Hepatocyte (in vitro differentiated cells): ENCODE data around the gene CSNK2A1. TPM values are rescaled to one million over a fixed set of nuclear protein-coding genes. Genes with fewer than 3 reads are reported as not detected.

Experiments
- DNase-seq: peaks from one replicate; pipeline ENCODE4 v3.0.0-alpha.2; 2016; ENCODE audit warnings: low spot score
- H2AFZ ChIP-seq: fragments of 200-600 bp; sonication (generic); 2 replicates; pipeline ENCODE4 v1.6.0; 2016; ENCODE audit warnings: antibody characterized with exemption, mild to moderate bottlenecking
- H3K27ac ChIP-seq: fragments of 200-600 bp; sonication (generic); 2 replicates; pipeline ENCODE4 v1.5.1; 2016; ENCODE audit warnings: mild to moderate bottlenecking
- H3K27me3 ChIP-seq: fragments of 200-600 bp; sonication (generic); 2 replicates; pipeline ENCODE4 v1.6.1; 2016
- H3K36me3 ChIP-seq: fragments of 200-600 bp; sonication (generic); replicated peaks from 2 replicates; pipeline ENCODE4 v1.5.1; 2016; ENCODE audit warnings: low read depth; ENCODE audit not compliant: insufficient read depth
- H3K4me1 ChIP-seq: fragments of 200-600 bp; sonication (generic); 2 replicates; pipeline ENCODE4 v1.5.1; 2016; ENCODE audit warnings: mild to moderate bottlenecking, moderate library complexity; ENCODE audit not compliant: insufficient read depth
- H3K4me2 ChIP-seq: fragments of 200-600 bp; sonication (generic); 2 replicates; pipeline ENCODE4 v1.6.0; 2016
- H3K4me3 ChIP-seq: fragments of 200-600 bp; sonication (generic); 2 replicates; pipeline ENCODE4 v1.5.1; 2016; ENCODE audit warnings: mild to moderate bottlenecking
- H3K79me2 ChIP-seq: fragments of 200-600 bp; sonication (generic); 2 replicates; pipeline ENCODE4 v1.6.0; 2017; ENCODE audit warnings: mild to moderate bottlenecking
- H3K9me2 ChIP-seq: fragments of 200-600 bp; sonication (generic); replicated peaks from 2 replicates; pipeline ENCODE4 v1.6.0; 2017; ENCODE audit warnings: mild to moderate bottlenecking; ENCODE audit not compliant: insufficient read depth
- H3K9me3 ChIP-seq: fragments of 200-600 bp; sonication (generic); 2 replicates; pipeline ENCODE4 v1.5.1; 2016; ENCODE audit warnings: low read depth, mild to moderate bottlenecking
- H4K20me1 ChIP-seq: fragments of 200-600 bp; sonication (generic); 2 replicates; pipeline ENCODE4 v1.6.0; 2016; ENCODE audit warnings: mild to moderate bottlenecking; ENCODE audit not compliant: insufficient read depth, poor library complexity, severe bottlenecking
- EZH2 ChIP-seq: fragments of 200-600 bp; sonication (generic); IDR thresholded peaks from 2 replicates; pipeline ENCODE4 v1.6.1; 2016; ENCODE audit warnings: antibody characterized with exemption, mild to moderate bottlenecking, borderline replicate concordance
- EZH2phosphoT487 ChIP-seq: fragments of 200-600 bp; sonication (generic); IDR thresholded peaks from one replicate; pipeline ENCODE4 v1.6.1; 2018; ENCODE audit warnings: antibody characterized with exemption, mild to moderate bottlenecking, low read depth, moderate library complexity; ENCODE audit not compliant: unreplicated experiment, severe bottlenecking
- WGBS: methylation state at CpG from one replicate; pipeline ENCODE4 v1.1.6; 2016; ENCODE audit warnings: low lambda C conversion rate; ENCODE audit errors: missing lambda C conversion rate; 5-methylcytosine and 5-hydroxymethylcytosine counted together
- polyA plus RNA-seq: library from polyadenylated mRNA; unstranded; fragments of >200 nt; fragmentation: Nextera tagmentation; extraction: Ambion mirVana; gene quantifications from 2 replicates; pipeline ENCODE4 v1.2.1, GENCODE V29; 2016
- total RNA-seq: library from RNA; depleted of rRNA; stranded (reverse); fragments of >200 nt; gene quantifications from 2 replicates; pipeline ENCODE4 v1.2.3, GENCODE V29; 2014
- TF ChIP-seq, protein P1 (sequence below): fragments of 200-600 bp; sonication (generic); IDR thresholded peaks from 2 replicates; pipeline ENCODE4 v1.5.1; 2016; ENCODE audit warnings: antibody characterized with exemption, mild to moderate bottlenecking; ENCODE audit not compliant: poor library complexity

Gene CSNK2A1
- total and polyA plus RNA-seq, 2 experiments from 2014 or later: 65.6 to 173 TPM

DNA sequence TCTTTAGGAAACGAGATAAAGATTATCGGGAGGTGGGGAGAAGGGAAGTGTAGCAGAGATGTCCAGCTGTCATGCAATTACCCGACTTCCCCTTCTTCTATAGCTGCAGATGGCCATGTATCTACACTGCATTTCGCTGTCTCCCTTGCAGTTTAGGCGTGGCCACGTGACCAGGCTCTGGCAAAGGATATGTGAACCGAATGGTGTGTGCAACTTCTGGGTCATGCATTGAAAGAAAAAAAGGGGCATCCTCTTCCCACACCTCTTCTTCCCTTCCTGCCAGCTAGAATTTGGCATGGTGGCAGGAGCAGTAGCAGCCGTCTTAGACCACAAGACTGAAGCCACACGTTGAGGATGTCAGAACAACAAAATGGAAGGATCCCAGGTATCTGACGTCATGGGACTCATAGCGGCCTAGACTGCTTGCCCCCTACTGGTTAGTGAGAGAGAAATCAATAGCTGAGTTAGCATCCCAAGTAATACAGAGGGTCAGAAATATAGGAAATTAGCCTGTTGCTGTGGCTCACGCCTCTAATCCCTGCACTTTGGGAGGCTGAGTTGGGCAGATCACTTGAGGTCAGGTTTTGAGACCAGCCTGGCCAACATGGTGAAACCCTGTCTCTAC is 33.7 kb upstream of the CSNK2A1 start:
- H3K4me1 ChIP-seq: no peaks in the 10 kb centered on the region
- H3K27me3 ChIP-seq: peaks cover 15% of the 10 kb centered on the region
- no peak for TF ChIP-seq EZH2
- TF ChIP-seq EZH2phosphoT487: no peak
- TF ChIP-seq, protein P1, sequence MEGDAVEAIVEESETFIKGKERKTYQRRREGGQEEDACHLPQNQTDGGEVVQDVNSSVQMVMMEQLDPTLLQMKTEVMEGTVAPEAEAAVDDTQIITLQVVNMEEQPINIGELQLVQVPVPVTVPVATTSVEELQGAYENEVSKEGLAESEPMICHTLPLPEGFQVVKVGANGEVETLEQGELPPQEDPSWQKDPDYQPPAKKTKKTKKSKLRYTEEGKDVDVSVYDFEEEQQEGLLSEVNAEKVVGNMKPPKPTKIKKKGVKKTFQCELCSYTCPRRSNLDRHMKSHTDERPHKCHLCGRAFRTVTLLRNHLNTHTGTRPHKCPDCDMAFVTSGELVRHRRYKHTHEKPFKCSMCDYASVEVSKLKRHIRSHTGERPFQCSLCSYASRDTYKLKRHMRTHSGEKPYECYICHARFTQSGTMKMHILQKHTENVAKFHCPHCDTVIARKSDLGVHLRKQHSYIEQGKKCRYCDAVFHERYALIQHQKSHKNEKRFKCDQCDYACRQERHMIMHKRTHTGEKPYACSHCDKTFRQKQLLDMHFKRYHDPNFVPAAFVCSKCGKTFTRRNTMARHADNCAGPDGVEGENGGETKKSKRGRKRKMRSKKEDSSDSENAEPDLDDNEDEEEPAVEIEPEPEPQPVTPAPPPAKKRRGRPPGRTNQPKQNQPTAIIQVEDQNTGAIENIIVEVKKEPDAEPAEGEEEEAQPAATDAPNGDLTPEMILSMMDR: no peak
- no peak overlapping the region for H3K27ac ChIP-seq
- H3K36me3 ChIP-seq: no peaks in the 10 kb centered on the region
- H3K4me2 ChIP-seq: no peak overlapping the region
- 74% methylated on average over 12 of the region's 12 CpGs for WGBS
- H2AFZ ChIP-seq: no peak overlapping the region
- no peaks in the 10 kb centered on the region for H3K9me3 ChIP-seq
- no peak overlapping the region for H3K4me3 ChIP-seq
- no peaks in the 10 kb centered on the region for H3K9me2 ChIP-seq
- no peaks in the 10 kb centered on the region for H3K79me2 ChIP-seq
- no peaks in the 10 kb centered on the region for H4K20me1 ChIP-seq
- DNase-seq: no peak

DNA sequence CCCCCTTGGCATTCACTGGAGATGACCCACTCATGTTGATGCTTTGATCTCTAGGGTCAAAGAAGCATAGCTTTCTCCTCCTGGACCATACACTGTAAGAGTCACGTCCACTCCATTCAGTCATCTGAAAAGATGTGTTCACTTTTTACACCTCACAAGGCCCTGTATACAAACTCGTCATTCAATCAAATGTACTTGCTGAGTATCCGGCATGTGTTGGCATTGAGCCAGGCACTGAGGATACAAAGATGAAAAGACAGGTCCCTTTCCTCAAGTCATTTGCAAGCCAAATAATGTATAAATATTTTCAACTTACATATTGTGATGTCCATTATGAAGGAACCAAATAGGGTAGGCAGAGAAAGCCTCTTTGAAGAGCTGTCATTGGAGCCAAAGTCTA is 32.6 kb upstream of the CSNK2A1 start:
- Histone ChIP-seq H4K20me1 (no peaks in the 10 kb centered on the region), H3K4me3 (no peak overlapping the region), H2AFZ (no peak overlapping the region), H3K9me2 (no peaks in the 10 kb centered on the region), H3K79me2 (no peaks in the 10 kb centered on the region), H3K9me3 (no peaks in the 10 kb centered on the region), H3K36me3 (no peaks in the 10 kb centered on the region), H3K4me1 (peaks cover 7% of the 10 kb centered on the region), H3K27ac (no peak overlapping the region), H3K27me3 (peaks cover 19% of the 10 kb centered on the region), H3K4me2 (no peak overlapping the region)
- TF ChIP-seq EZH2: no peak
- TF ChIP-seq, protein P1: no peak
- TF ChIP-seq EZH2phosphoT487: no peak
- DNase-seq: no peak
- WGBS: 88% methylated on average over 3 of the region's 3 CpGs

DNA sequence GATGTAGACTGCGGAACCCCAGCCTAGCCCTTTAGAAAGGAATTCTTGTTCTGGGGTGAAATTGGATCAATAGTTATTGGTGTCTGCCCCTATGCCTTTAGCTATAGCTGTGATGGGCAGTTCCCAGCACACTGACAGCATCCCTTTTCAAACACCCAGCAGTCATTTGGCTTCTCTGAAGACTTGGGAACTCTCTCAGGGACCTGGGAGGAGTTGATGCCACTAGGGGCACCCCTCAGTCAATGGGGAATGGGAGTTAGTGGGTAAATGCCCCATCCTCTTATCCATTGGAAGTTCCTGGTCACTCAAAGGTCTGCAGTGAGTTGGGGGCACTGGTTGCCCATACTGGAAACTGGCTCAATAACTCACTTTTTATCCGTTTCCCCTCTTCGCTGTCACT is 31.6 kb upstream of the CSNK2A1 start:
- H3K27me3 ChIP-seq: peaks cover 19% of the 10 kb centered on the region
- H3K9me2 ChIP-seq: no peaks in the 10 kb centered on the region
- TF ChIP-seq EZH2phosphoT487 (no peak), EZH2 (no peak)
- no peaks in the 10 kb centered on the region for H4K20me1 ChIP-seq
- H3K9me3 ChIP-seq: no peaks in the 10 kb centered on the region
- 96% methylated on average over 3 of the region's 3 CpGs for WGBS
- H3K4me3 ChIP-seq: no peak overlapping the region
- H3K27ac ChIP-seq: no peak overlapping the region
- no peak for DNase-seq
- no peaks in the 10 kb centered on the region for H3K36me3 ChIP-seq
- H2AFZ ChIP-seq: no peak overlapping the region
- no peak overlapping the region for H3K4me2 ChIP-seq
- peaks cover 8% of the 10 kb centered on the region for H3K4me1 ChIP-seq
- no peaks in the 10 kb centered on the region for H3K79me2 ChIP-seq

DNA sequence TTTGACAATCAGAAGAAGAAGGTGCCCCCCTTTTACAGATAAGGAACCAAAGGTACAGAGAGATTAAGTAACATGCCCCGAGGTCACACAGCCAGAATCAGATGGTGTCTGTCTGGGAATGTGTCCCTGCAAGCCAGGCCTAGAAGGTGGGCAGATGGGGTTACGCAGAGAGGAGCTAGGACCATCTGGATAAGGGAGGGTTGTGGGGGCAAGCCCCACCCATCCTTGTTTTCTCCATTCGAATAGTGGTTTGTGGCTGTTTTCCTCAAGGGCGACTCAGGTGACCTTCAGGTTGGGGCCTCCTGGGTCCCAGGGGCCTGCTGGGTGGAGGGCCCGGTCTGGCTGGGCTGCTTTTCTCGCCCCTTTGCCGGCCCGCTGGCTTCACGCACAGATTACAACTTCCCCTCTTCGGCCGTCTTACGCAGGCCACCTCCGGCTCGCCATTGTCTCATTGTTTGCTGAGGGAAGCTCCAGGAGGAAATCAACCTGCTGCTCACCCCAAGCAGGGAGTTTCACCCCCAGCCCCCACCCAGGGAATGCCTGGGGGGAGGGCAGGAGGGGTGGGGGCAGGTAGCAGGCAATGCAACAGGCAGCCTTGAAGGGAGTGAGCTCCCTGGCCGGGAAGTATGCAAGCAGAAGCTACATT is 30.8 kb upstream of the CSNK2A1 start:
- Histone ChIP-seq H4K20me1 (no peaks in the 10 kb centered on the region), H3K4me1 (peaks cover 8% of the 10 kb centered on the region), H2AFZ (no peak overlapping the region), H3K4me2 (no peak overlapping the region), H3K9me3 (no peaks in the 10 kb centered on the region), H3K27ac (no peak overlapping the region), H3K27me3 (peaks cover 19% of the 10 kb centered on the region), H3K9me2 (no peaks in the 10 kb centered on the region), H3K79me2 (no peaks in the 10 kb centered on the region), H3K36me3 (no peaks in the 10 kb centered on the region), H3K4me3 (no peak overlapping the region)
- TF ChIP-seq EZH2phosphoT487: no peak
- DNase-seq: no peak
- WGBS: 40% methylated on average over 14 of the region's 15 CpGs
